ENCODE data around the gene SMIM24.
"Not testable (repeated sequence)": the region's sequence is repeated elsewhere in the genome, so short reads cannot be mapped to it uniquely, and the experiment has no call there.

The SMIM24 gene

DNA sequence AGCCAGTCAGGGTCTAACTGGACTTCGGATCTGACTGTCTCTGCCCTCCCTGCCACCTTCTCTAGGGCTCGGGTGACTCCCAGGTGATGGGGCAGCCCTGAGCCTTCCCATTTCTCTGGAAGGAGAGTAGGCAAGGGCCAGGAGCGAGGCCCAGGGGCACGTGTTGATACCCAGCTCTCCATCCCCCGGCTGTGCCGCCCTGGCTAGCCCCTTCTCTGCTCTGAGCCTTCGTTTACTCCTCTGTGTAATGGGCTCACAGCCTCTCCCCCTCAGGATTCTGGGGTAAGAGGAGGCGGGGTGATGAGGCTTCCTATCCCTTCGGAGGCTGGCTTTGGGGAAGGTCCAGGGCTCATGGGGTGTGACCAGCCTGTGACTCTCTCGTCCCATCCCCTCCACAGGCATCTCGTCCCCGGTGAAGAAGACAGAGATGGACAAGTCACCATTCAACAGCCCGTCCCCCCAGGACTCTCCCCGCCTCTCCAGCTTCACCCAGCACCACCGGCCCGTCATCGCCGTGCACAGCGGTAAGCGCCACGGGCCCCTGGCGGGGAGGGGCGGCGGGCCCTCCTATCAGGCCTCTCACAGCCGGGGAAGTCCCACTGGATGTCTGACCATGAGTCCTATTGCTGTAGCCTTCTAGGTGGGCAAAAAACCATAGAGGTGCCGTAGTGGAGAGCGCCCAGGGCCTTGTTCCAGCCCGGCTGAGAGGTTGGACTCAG is 31.6 kb downstream of the SMIM24 start:
- TF ChIP-seq, protein P1, sequence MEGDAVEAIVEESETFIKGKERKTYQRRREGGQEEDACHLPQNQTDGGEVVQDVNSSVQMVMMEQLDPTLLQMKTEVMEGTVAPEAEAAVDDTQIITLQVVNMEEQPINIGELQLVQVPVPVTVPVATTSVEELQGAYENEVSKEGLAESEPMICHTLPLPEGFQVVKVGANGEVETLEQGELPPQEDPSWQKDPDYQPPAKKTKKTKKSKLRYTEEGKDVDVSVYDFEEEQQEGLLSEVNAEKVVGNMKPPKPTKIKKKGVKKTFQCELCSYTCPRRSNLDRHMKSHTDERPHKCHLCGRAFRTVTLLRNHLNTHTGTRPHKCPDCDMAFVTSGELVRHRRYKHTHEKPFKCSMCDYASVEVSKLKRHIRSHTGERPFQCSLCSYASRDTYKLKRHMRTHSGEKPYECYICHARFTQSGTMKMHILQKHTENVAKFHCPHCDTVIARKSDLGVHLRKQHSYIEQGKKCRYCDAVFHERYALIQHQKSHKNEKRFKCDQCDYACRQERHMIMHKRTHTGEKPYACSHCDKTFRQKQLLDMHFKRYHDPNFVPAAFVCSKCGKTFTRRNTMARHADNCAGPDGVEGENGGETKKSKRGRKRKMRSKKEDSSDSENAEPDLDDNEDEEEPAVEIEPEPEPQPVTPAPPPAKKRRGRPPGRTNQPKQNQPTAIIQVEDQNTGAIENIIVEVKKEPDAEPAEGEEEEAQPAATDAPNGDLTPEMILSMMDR (IDR thresholded peaks at IDR 0.05; ENCODE audit: low read depth, low read length) = no peak

DNA sequence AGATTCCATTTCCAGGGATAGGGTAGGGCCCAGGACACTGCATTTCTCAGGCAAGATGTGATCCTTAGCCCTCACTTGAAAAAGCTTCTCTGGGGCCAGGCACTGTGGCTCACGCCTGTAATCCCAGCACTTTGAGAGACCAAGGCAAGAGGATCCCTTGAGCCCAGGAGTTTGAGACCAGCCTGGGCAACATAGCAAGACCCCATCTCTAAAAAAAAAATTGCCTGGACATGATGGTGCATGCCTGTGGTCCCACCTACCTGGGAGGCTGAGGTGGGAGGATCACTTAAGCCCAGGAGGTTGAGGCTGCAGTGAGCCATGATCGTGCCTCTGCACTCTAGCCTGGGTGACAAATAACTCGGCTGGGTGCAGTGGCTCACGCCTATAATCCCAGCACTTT is 33.7 kb downstream of the SMIM24 start:
- not testable (repeated sequence) for H3K4me3 ChIP-seq (ENCODE audit: low read depth, low read length)

More for the DNA sequence above, 31.6 kb downstream of the SMIM24 start:
- no peak overlapping the region for H3K4me3 ChIP-seq (ENCODE audit: low read depth, low read length)

DNA sequence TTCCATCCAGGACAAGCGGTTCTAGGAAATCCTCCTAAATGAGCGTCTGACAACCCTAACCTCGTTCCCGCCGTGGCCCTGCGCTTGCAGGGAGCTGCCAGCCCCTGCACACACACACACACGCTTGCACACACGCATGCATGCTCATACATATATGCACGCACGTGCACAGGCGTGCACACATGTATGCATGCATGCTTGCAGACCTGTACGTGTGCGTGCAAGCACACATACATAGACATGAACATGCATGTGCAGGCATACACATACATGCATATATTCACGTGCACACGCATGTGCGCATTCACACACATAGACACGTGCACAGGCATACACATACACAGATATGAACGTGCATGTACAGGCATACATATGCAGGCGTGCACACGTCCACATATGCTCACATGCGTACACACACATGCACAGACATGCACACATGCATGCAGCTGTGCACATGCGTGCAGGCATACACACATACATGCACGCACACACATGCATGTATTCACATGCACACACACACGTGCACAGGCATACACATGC is 35.6 kb downstream of the SMIM24 start:
- TF ChIP-seq, protein P1 (IDR thresholded peaks at IDR 0.05; ENCODE audit: low read depth, low read length) = no peak
- no peak overlapping the region for H3K4me3 ChIP-seq (ENCODE audit: low read depth, low read length)

DNA sequence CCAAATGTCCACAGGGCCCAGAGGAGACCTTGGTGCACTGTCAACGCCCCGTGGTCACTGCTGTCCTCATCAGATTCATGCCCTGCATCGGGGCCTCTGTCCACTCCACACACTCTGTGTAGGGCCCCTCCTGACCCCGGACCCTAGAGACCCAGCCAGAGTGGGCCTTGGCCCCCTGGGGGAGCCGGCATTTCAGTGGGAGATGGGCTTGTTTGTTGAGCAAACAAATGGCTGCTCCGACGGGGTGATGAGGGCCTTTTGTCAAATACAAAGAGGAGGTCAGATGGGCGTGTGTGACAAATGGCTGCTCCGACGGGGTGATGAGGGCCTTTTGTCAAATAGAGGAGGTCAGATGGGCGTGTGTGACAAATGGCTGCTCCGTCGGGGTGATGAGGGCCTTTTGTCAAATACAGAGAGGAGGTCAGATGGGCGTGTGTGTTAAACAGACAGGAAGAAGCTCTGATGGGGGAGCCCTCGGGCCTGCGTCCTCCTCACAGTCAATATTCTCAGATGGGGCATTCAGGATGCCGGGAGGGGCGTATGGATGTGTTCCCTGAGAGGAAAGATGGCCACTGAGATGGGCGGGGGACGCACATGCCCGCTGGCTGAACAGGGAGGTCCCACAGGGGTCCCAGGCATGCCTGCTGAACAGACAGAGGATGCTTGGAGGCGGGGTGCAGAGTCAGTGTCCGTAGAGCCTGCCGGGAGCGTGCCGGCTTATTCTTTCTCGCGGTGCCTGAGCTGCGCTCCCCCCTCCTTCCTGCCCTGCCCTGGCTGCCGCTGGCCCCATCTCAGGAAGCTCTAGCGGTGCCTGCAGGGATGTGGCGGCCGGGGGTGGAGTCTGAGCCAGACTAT is 36.3 kb downstream of the SMIM24 start:
- no peak overlapping the region for H3K4me3 ChIP-seq (ENCODE audit: low read depth, low read length)
- TF ChIP-seq, protein P1 (IDR thresholded peaks at IDR 0.05; ENCODE audit: low read depth, low read length) = no peak

DNA sequence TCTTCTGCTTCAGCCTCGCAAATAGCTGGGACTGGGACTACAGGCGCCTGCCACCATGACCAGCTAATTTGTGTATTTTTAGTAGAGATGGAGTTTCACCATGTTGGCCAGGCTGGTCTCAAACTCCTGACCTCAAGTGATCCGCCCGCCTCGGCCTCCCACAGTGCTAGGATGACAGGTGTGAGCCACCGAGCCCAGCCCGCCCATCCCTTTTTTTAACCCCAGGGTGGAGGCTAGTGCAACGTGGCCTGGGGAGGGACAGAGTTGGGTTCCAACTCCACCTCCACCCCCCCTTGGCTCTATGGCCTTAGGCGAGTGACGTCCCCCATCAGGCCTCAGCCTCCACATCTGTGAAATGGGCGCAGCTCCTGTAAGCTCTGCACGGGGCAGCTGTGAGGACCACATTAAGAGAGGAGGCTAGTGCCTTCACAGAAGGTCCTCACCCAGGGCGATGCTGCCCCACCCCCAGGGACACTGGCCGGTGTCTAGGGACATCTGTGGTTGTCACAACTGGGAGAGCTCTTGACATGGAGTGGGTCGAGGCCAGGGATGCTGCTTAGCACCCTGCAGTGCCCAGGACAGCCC is 37.7 kb downstream of the SMIM24 start:
- no peak overlapping the region for H3K4me3 ChIP-seq (ENCODE audit: low read depth, low read length)
- TF ChIP-seq, protein P1 (IDR thresholded peaks at IDR 0.05; ENCODE audit: low read depth, low read length) = no peak

DNA sequence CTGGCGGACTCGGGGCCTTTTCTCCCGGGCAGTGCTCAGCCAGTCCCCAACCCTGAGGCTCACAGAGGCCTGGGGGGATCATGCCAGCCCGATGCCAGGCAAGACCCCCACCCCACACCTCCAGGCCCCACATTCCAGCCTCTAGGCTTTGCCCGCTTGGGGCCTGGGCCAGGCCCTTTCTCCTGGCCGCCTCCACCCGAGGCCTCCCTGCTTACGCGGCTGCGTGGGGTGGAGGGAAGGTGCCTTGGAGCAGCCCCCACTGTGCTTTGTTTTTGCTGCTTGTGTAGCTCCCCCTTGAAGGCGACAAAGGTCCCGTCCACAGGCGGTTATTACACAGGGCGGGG is 38.4 kb downstream of the SMIM24 start:
- no peak overlapping the region for H3K4me3 ChIP-seq (ENCODE audit: low read depth, low read length)
- TF ChIP-seq, protein P1 (IDR thresholded peaks at IDR 0.05; ENCODE audit: low read depth, low read length) = no peak

DNA sequence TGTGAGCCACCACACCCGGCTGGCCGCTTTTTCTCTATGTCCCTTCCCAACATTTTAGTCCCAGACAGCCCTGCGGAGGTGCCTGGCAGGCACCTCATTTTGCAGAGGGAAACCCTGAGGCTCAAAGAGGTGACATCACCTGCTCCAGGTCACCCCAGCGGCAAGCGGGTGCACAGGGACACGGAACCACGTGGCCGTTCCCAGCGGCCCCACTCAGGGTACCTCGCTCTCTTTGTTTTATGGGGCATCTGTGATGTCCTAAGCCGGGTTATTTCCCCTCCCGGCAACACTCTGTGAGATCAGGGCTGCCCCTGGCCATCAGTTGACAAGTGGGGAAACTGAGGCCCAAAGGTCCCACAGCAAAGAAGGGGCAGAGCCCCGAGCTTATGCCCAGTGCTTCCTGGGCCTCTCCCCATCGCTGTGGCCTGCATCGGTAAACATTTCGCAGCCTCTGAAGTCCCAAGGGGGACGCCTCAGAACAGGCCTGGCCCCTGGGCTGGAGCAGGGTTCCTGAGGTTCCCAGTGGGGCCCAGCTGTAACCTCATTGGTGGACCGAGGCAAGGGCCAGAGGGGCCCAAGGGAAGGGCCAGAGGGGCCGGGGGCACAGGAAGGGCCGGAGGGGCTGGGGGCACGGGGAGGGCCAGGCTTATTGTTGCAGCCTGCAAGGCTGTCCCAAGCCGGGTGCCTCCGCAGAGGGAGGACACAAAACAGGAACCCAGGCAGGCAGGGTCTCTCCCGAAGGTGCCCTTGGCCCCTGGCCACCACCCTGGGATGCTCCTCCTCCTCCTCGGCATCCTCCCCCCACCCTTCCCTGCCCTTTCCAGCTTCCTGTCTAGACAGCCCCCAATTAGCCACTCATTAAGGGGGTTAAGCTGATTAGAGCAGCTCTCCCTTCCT is 39.0 kb downstream of the SMIM24 start:
- TF ChIP-seq, protein P1 (IDR thresholded peaks at IDR 0.05; ENCODE audit: low read depth, low read length) = no peak
- H3K4me3 ChIP-seq (ENCODE audit: low read depth, low read length) = no peak overlapping the region

All from WI38 (cell line).